ENCODE results near the gene UPF1. TPM values are rescaled to one million over a fixed set of nuclear protein-coding genes. Genes with fewer than 3 reads are reported as not detected.

UPF1 gene
- total and polyA plus RNA-seq, 2 of the 13 experiments (the other 11 are each of a cell fraction or from before 2014, with no cell fraction given) = 16.9 to 41.8 TPM

GRCh38 chr19:18832306-18833140, 764 bp downstream of the UPF1 start (continued):
- peak; percentile 37; the same call in 1 of the 2 replicates for TF ChIP-seq TBX2 (CRISPR knock-in tag; IDR thresholded peaks at IDR 0.05; ENCODE audit: borderline replicate concordance)
- no peak for TF ChIP-seq DNMT1 (CRISPR knock-in tag; IDR thresholded peaks at IDR 0.05)
- no peak for TF ChIP-seq ZNF790 (CRISPR knock-in tag; IDR thresholded peaks at IDR 0.05; ENCODE audit: borderline replicate concordance)
- TF ChIP-seq ZBTB33 (CRISPR knock-in tag; IDR thresholded peaks at IDR 0.05) = no peak
- no peak for TF ChIP-seq ZNF136 (CRISPR knock-in tag; IDR thresholded peaks at IDR 0.05; ENCODE audit: low read depth)
- no peak for TF ChIP-seq AKAP8 (CRISPR knock-in tag; IDR thresholded peaks at IDR 0.05)
- TF ChIP-seq AFF4 (CRISPR knock-in tag; IDR thresholded peaks at IDR 0.05) = no peak
- TF ChIP-seq ZNF260 (CRISPR knock-in tag; IDR thresholded peaks at IDR 0.05; ENCODE audit: borderline replicate concordance, low read depth) = no peak
- no peak for TF ChIP-seq ZNF33B (CRISPR knock-in tag; IDR thresholded peaks at IDR 0.05)
- TF ChIP-seq PAWR (CRISPR knock-in tag; IDR thresholded peaks at IDR 0.05; ENCODE audit: borderline replicate concordance) = no peak
- TF ChIP-seq SP1 (IDR thresholded peaks at IDR 0.05) = no peak
- TF ChIP-seq SP1 (CRISPR knock-in tag; IDR thresholded peaks at IDR 0.05) = no peak
- TF ChIP-seq REST (IDR thresholded peaks at IDR 0.05; ENCODE audit: borderline replicate concordance in 1 of 2, low read depth in 1 of 2, low read length in 2 of 2) = no peak
- no peak for TF ChIP-seq ZNF674 (CRISPR knock-in tag; IDR thresholded peaks at IDR 0.05; ENCODE audit: low read depth)
- no peak for TF ChIP-seq ZNF644 (CRISPR knock-in tag; IDR thresholded peaks at IDR 0.05; ENCODE audit: low read depth)
- 0 out of 4 replicates have a peak, but pooled peaks of 1 of the 2 experiments have one; percentile 19 for TF ChIP-seq HMGXB4 (CRISPR knock-in tag; IDR thresholded peaks at IDR 0.05; ENCODE audit: borderline replicate concordance in 1 of 2, low read depth in 1 of 2)
- no peak for TF ChIP-seq NFRKB (IDR thresholded peaks at IDR 0.05)

Data from HepG2 (cell line).